GM12878 (cell line): ENCODE data around the gene PTPN14. TPM values are rescaled to one million over a fixed set of nuclear protein-coding genes. Genes with fewer than 3 reads are reported as not detected.

Experiments used
- ATAC-seq: fragments of 200-7000 bp; cut with Tn5 transposase; 3 replicates; pipeline ENCODE4 v1.9.1; 2020; ENCODE audit warnings: mild to moderate bottlenecking, moderate library complexity
- BruUV-seq: library from RNA; stranded (reverse); fragments of 400-500 nt; replicated peaks from 2 replicates; lab custom pipeline; 2021; lab: Mats Ljungman, UMichigan
- CTCF ChIA-PET: fragments of 300-600 bp; sonication (Branson Sonifier 250); formaldehyde crosslinking; extraction: SDS; loops from one replicate; lab custom pipeline; 2021; ENCODE audit warnings: inconsistent platforms; lab: Yijun Ruan, JAX
- POLR2A ChIA-PET: fragments of 350-600 bp; formaldehyde crosslinking; extraction: SDS; loops from one replicate; lab custom pipeline; 2021; ENCODE audit warnings: inconsistent platforms; lab: Charles Lee
- RAD21 ChIA-PET: fragments of 300-600 bp; sonication (Branson Sonifier 250); formaldehyde crosslinking; loops from one replicate; lab custom pipeline; 2023; ENCODE audit warnings: antibody characterized with exemption; ENCODE audit not compliant: unreplicated experiment; lab: Charles Lee
- SMC1A ChIA-PET: fragments of 300-600 bp; sonication (Branson Sonifier 250); formaldehyde crosslinking; loops from one replicate; lab custom pipeline; 2023; ENCODE audit not compliant: unreplicated experiment, uncharacterized antibody; lab: Charles Lee
- DNase-seq: peaks from one replicate; pipeline ENCODE4 v3.0.0-alpha.2; 2011; ENCODE audit warnings: low read depth, low spot score
- FAIRE-seq: peaks from 3 replicates; lab custom pipeline; 2011; peaks lifted over from hg19 to GRCh38; lab: Jason Lieb, UNC
- H2AFZ ChIP-seq: 2 replicates; pipeline ENCODE4 v1.6.0; 2011; ENCODE audit warnings: low read depth, low read length, control low read depth; ENCODE audit not compliant: control insufficient read depth
- H3K27ac ChIP-seq: 2 replicates; pipeline ENCODE4 v1.5.1; 2011; ENCODE audit warnings: control low read depth; ENCODE audit not compliant: control insufficient read depth, insufficient read depth
- H3K27me3 ChIP-seq, 2 experiments: replicated peaks in 1 of 2; 2 replicates each; pipeline versions ENCODE4 v1.6.0 to v1.6.1; 2011; ENCODE audit warnings: low read length in 1 of 2; ENCODE audit not compliant: control insufficient read depth in 2 of 2, insufficient read depth in 2 of 2
- H3K36me3 ChIP-seq, 2 experiments: 2 replicates each; pipeline ENCODE4 v1.5.1; 2011; ENCODE audit warnings: low read length in 1 of 2; ENCODE audit not compliant: control insufficient read depth in 2 of 2, insufficient read depth in 2 of 2
- H3K4me1 ChIP-seq: 2 replicates; pipeline ENCODE4 v1.6.1; 2011; ENCODE audit warnings: mild to moderate bottlenecking, low read length, moderate library complexity, mixed read lengths; ENCODE audit not compliant: control insufficient read depth, insufficient read depth
- H3K4me2 ChIP-seq: 2 replicates; pipeline ENCODE4 v1.6.0; 2011; ENCODE audit warnings: control low read depth; ENCODE audit not compliant: control insufficient read depth, insufficient read depth
- H3K4me3 ChIP-seq: fragments of 200-600 bp; sonication (generic); 2 replicates; pipeline ENCODE4 v1.5.1; 2016
- H3K79me2 ChIP-seq: 2 replicates; pipeline ENCODE4 v1.6.0; 2011; ENCODE audit warnings: low read length; ENCODE audit not compliant: control insufficient read depth, insufficient read depth
- H3K9ac ChIP-seq: 2 replicates; pipeline ENCODE4 v1.8.0; 2011; ENCODE audit warnings: low read length, control low read depth, mixed read lengths; ENCODE audit not compliant: control insufficient read depth, insufficient read depth
- H3K9me3 ChIP-seq: replicated peaks from 3 replicates; pipeline ENCODE4 v1.5.1; 2011; ENCODE audit warnings: mild to moderate bottlenecking, low read length; ENCODE audit not compliant: control insufficient read depth, insufficient read depth
- H4K20me1 ChIP-seq: 2 replicates; pipeline ENCODE4 v1.6.0; 2011; ENCODE audit not compliant: control insufficient read depth, insufficient read depth
- CHD2 ChIP-seq: IDR thresholded peaks from 2 replicates; pipeline ENCODE4 v1.6.1; 2011; ENCODE audit warnings: low read depth, low read length, improper control_type of control experiment, borderline replicate concordance
- IRF5 ChIP-seq: fragments of 450-650 bp; IDR thresholded peaks from 2 replicates; pipeline ENCODE4 v1.6.1; 2017; ENCODE audit warnings: borderline replicate concordance
- JUNB ChIP-seq: IDR thresholded peaks from 2 replicates; pipeline ENCODE4 v1.6.1; 2016; ENCODE audit warnings: antibody characterized with exemption, mild to moderate bottlenecking
- KAT2A ChIP-seq: conservative IDR thresholded peaks from 2 replicates; pipeline ENCODE4 v1.6.1; 2011; ENCODE audit warnings: low read depth, low read length; ENCODE audit not compliant: control insufficient read depth
- LARP7 ChIP-seq: fragments of 450-650 bp; IDR thresholded peaks from 2 replicates; pipeline ENCODE4 v1.6.1; 2017; ENCODE audit warnings: mild to moderate bottlenecking
- MTA2 ChIP-seq: fragments of 450-650 bp; IDR thresholded peaks from 2 replicates; pipeline ENCODE4 v1.6.1; 2016; ENCODE audit warnings: low read depth, mild to moderate bottlenecking, moderate library complexity
- POLR2AphosphoS5 ChIP-seq: IDR thresholded peaks from 2 replicates; pipeline ENCODE4 v1.6.1; 2011; ENCODE audit warnings: mild to moderate bottlenecking, low read length, inconsistent platforms
- RB1 ChIP-seq: fragments of 450-650 bp; formaldehyde crosslinking; IDR thresholded peaks from 2 replicates; pipeline ENCODE4 v1.6.1; 2017; ENCODE audit warnings: mild to moderate bottlenecking, borderline replicate concordance
- SREBF2 ChIP-seq: IDR thresholded peaks from 2 replicates; pipeline ENCODE4 v1.6.1; 2012; ENCODE audit warnings: mild to moderate bottlenecking, low read length
- SUPT20H ChIP-seq: IDR thresholded peaks from 2 replicates; pipeline ENCODE4 v1.6.1; 2011; ENCODE audit warnings: low read depth, mild to moderate bottlenecking, low read length, moderate library complexity, borderline replicate concordance; ENCODE audit not compliant: control insufficient read depth
- TARDBP ChIP-seq: IDR thresholded peaks from 2 replicates; pipeline ENCODE4 v1.6.1; 2016; ENCODE audit warnings: borderline replicate concordance
- TBL1XR1 ChIP-seq: IDR thresholded peaks from 2 replicates; pipeline ENCODE4 v1.6.1; 2012; ENCODE audit warnings: low read depth, low read length, improper control_type of control experiment
- YY1 ChIP-seq: IDR thresholded peaks from 2 replicates; pipeline ENCODE4 v1.6.1; 2011; ENCODE audit warnings: low read depth, mild to moderate bottlenecking, low read length
- ZBTB11 ChIP-seq: fragments of 450-650 bp; formaldehyde crosslinking; IDR thresholded peaks from 2 replicates; pipeline ENCODE4 v1.5.0; 2022; ENCODE audit warnings: mild to moderate bottlenecking, missing genetic modification characterization
- ZNF24 ChIP-seq: fragments of 450-650 bp; IDR thresholded peaks from 2 replicates; pipeline ENCODE4 v1.6.1; 2017; ENCODE audit warnings: antibody characterized with exemption, mild to moderate bottlenecking
- ZNF592 ChIP-seq: fragments of 450-650 bp; IDR thresholded peaks from 2 replicates; pipeline ENCODE4 v1.6.1; 2017; ENCODE audit warnings: mild to moderate bottlenecking, moderate library complexity
- WGBS: methylation state at CpG from one replicate; pipeline ENCODE4 v1.1.6; 2016; ENCODE audit warnings: low lambda C conversion rate; ENCODE audit not compliant: insufficient replicate concordance, insufficient coverage; ENCODE audit errors: missing lambda C conversion rate; 5-methylcytosine and 5-hydroxymethylcytosine counted together
- in situ Hi-C: fragments of 300-500 bp; cut with MboI; formaldehyde crosslinking; loops from 9 replicates; pipeline ENCODE4 v1.14.3; 2018; ENCODE audit warnings: mixed read lengths
- intact Hi-C: fragments of 100-400 bp; cut with micrococcal nuclease; formaldehyde crosslinking; loops from one replicate; pipeline ENCODE4 v1.14.2; 2022; ENCODE audit not compliant: unreplicated experiment
- polyA plus RNA-seq, 11 experiments: library from polyadenylated mRNA; depleted of rRNA in 4 of 11; unstranded in 6 of 11; stranded (reverse) in 5 of 11; fragments of >200 nt; fragmentation: Nextera tagmentation in 4 of 11; fragmentation: Illumina TruSeq in 1 of 11; extraction: Ambion mirVana in 4 of 11; extraction: Trizol in 1 of 11; gene quantifications; 1 replicate in 1 of 11; 2 replicates in 10 of 11; pipeline versions ENCODE4 v1.2.1 to v1.2.3, GENCODE V29; 2011 to 2016; ENCODE audit warnings: inconsistent platforms in 2 of 11, missing spikeins in 2 of 11, low read depth in 1 of 11
- total RNA-seq, 4 experiments: library from RNA; depleted of rRNA in 3 of 4; stranded (reverse); fragments of >200 nt in 3 of 4; fragmentation: Illumina TruSeq in 1 of 4; extraction: Trizol in 1 of 4; gene quantifications; 2 replicates each; pipeline versions ENCODE4 v1.2.1 to v1.2.3, GENCODE V29; 2013 to 2021

The PTPN14 gene
- total and polyA plus RNA-seq, 10 of the 15 experiments (the other 5 are each of a cell fraction or from before 2014, with no cell fraction given) = 0.05 to 5.1 (median 0.44) TPM

- no TSS peak for BruUV-seq
- Histone ChIP-seq H3K27ac (no peak overlapping the region), H2AFZ (no peak overlapping the region), H4K20me1 (no peaks in the 10 kb centered on the region), H3K4me2 (no peak overlapping the region), H3K9me3 (no peaks in the 10 kb centered on the region), H3K4me3 (no peak overlapping the region), H3K9ac (no peak overlapping the region), H3K36me3 (no peaks in the 10 kb centered on the region), H3K27me3 (no peaks in the 10 kb centered on the region; a peak in 1 of 4 replicates), H3K4me1 (peaks cover 5% of the 10 kb centered on the region; the same call in 1 of the 2 replicates), H3K79me2 (no peaks in the 10 kb centered on the region)
- in situ Hi-C loops = no loop called here
- intact Hi-C loops = no loop called here
- ATAC-seq (no peak), DNase-seq (no peak), FAIRE-seq (no peak)
- CTCF ChIA-PET = interaction anchor here (1.0 to 2.0 kb wide), 5 partner anchors 10 to 64 kb away, joined by 3 to 5 read pairs (median 4); no protein-coding TSS in a partner anchor
- 62% methylated on average over 3 of the region's 3 CpGs for WGBS
- SMC1A ChIA-PET = interaction anchor here (0.8 to 3.3 kb wide), 11 partner anchors 9 to 66 kb away, joined by 3 to 29 read pairs (median 3); no protein-coding TSS in a partner anchor
- POLR2A ChIA-PET = interaction anchor here (1.1 kb wide), 1 partner anchor 9 kb away, joined by 4 read pairs; no protein-coding TSS in a partner anchor
- RAD21 ChIA-PET = interaction anchor here (0.7 to 1.3 kb wide), 5 partner anchors 11 to 63 kb away, joined by 3 to 6 read pairs (median 3); no protein-coding TSS in a partner anchor
- TF ChIP-seq RB1 (no peak), SREBF2 (no peak), TARDBP (no peak), IRF5 (no peak), CHD2 (no peak), KAT2A (no peak), ZNF24 (no peak), POLR2AphosphoS5 (no peak), ZNF592 (no peak), MTA2 (no peak), JUNB (no peak), TBL1XR1 (no peak), LARP7 (no peak), ZBTB11 (no peak), SUPT20H (no peak), YY1 (no peak)
Measured at GRCh38 chr1:214520544-214521165, 30.7 kb downstream of the PTPN14 start.
